Smooth muscle cell (in vitro differentiated cells): ENCODE data around the gene BBS12. TPM values are rescaled to one million over a fixed set of nuclear protein-coding genes. Genes with fewer than 3 reads are reported as not detected.

Experiments
- DNase-seq: peaks from one replicate; lab custom pipeline; 2025; ENCODE audit not compliant: unreplicated experiment; lab: John Stamatoyannopoulos, UW
- H2AFZ ChIP-seq: fragments of 200-600 bp; sonication (generic); 2 replicates; pipeline ENCODE4 v1.6.0; 2016; ENCODE audit warnings: antibody characterized with exemption, low read depth, mild to moderate bottlenecking
- H3F3A ChIP-seq: fragments of 200-600 bp; sonication (generic); 2 replicates; pipeline ENCODE4 v1.6.0; 2017; ENCODE audit warnings: antibody characterized with exemption, low read depth
- H3K27ac ChIP-seq: fragments of 200-600 bp; sonication (generic); 2 replicates; pipeline ENCODE4 v1.5.1; 2016; ENCODE audit warnings: low read depth, mild to moderate bottlenecking
- H3K27me3 ChIP-seq: fragments of 200-600 bp; sonication (generic); 2 replicates; pipeline ENCODE4 v1.6.1; 2016; ENCODE audit warnings: low read depth, mild to moderate bottlenecking
- H3K36me3 ChIP-seq: fragments of 200-600 bp; sonication (generic); 2 replicates; pipeline ENCODE4 v1.5.1; 2016; ENCODE audit warnings: low read depth
- H3K4me1 ChIP-seq: fragments of 200-600 bp; sonication (generic); 2 replicates; pipeline ENCODE4 v1.5.1; 2016; ENCODE audit warnings: low read depth
- H3K4me2 ChIP-seq: fragments of 200-600 bp; sonication (generic); 2 replicates; pipeline ENCODE4 v1.6.0; 2016; ENCODE audit warnings: mild to moderate bottlenecking
- H3K4me3 ChIP-seq: fragments of 200-600 bp; sonication (generic); 2 replicates; pipeline ENCODE4 v1.5.1; 2016; ENCODE audit warnings: mild to moderate bottlenecking
- H3K79me2 ChIP-seq: fragments of 200-600 bp; sonication (generic); 2 replicates; pipeline ENCODE4 v1.6.0; 2016; ENCODE audit warnings: low read depth, mild to moderate bottlenecking
- H3K9ac ChIP-seq: fragments of 200-600 bp; sonication (generic); 2 replicates; pipeline ENCODE4 v1.6.0; 2016; ENCODE audit warnings: low read depth
- H3K9me3 ChIP-seq: fragments of 200-600 bp; sonication (generic); replicated peaks from 2 replicates; pipeline ENCODE4 v1.5.1; 2016; ENCODE audit warnings: low read depth
- H4K20me1 ChIP-seq: fragments of 200-600 bp; sonication (generic); 2 replicates; pipeline ENCODE4 v1.6.0; 2016; ENCODE audit warnings: low read depth
- WGBS: methylation state at CpG from one replicate; pipeline ENCODE4 v1.1.7; 2016; ENCODE audit warnings: low lambda C conversion rate; 5-methylcytosine and 5-hydroxymethylcytosine counted together
- polyA plus RNA-seq: library from polyadenylated mRNA; unstranded; fragments of >200 nt; fragmentation: Nextera tagmentation; extraction: Ambion mirVana; gene quantifications from 2 replicates; pipeline ENCODE4 v1.2.1, GENCODE V29; 2016
- total RNA-seq: library from RNA; depleted of rRNA; stranded (reverse); fragments of >200 nt; gene quantifications from 2 replicates; pipeline ENCODE4 v1.2.3, GENCODE V29; 2014
- TF ChIP-seq, protein P1 (sequence below): fragments of 200-600 bp; sonication (generic); IDR thresholded peaks from 2 replicates; pipeline ENCODE4 v1.5.1; 2017; ENCODE audit warnings: borderline replicate concordance, mild to moderate bottlenecking, antibody characterized with exemption; ENCODE audit not compliant: insufficient read depth, poor library complexity, severe bottlenecking

Gene BBS12
- total RNA-seq (3.0 and 3.6 TPM in 2 replicates), polyA plus RNA-seq (2.7 and 3.7 TPM in 2 replicates)

DNA sequence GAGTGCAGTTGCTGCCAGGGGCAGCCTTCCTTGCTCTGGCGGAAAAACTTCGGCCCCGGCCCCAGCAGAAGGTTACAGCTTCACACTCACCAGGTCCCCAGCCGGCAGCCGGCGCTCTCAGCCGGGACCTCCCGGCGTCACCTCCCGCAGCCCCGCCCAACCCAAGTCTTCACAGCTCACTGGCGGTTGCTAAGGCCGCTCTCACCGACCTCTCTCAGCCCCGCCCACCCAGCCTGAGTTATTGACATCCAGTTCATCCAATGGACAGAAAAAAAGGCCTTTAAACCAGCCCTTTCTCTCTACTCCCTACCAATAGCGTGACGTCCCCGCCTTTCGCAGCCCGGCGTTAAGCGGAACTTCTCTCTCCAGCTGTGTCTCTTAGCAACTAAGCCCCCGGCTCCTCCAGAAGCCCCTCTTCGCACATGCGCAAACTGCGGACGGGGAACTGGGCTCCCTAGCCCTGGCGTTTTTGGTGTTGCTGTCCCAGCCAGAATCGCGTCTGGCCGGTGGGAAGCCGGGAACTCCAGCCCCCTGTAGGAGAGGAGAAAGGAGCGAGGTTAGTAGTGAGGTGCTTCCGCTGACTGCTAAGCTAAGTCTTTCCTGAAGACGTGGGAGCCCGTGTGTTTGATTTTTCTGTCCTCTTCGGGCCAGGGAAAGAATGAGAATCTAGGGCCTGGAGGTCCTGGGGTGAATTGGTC is at the start of gene BBS12:
BBS12 (plus strand) TSS at position 376 of the 698 bp plus-strand sequence. CDS start 9,189 bp downstream, outside the sequence.
- under 1% methylated on average over 30 of the region's 37 CpGs for WGBS
- Histone ChIP-seq H3K36me3 (no peaks in the 10 kb centered on the region), H3K27ac (peak within 1 kb of the TSS; percentile 92), H2AFZ (peak within 1 kb of the TSS; percentile 94), H3K9ac (peak within 1 kb of the TSS; percentile 88), H3K9me3 (no peaks in the 10 kb centered on the region), H3K4me1 (peaks cover 15% of the 10 kb centered on the region), H3F3A (no peaks in the 10 kb centered on the region), H3K27me3 (no peaks in the 10 kb centered on the region), H4K20me1 (no peaks in the 10 kb centered on the region), H3K4me3 (peak within 1 kb of the TSS; percentile 71), H3K79me2 (peaks cover 17% of the 10 kb centered on the region), H3K4me2 (peak within 1 kb of the TSS; percentile 91)
- DNase-seq, result peak; percentile 93
- TF ChIP-seq, protein P1, sequence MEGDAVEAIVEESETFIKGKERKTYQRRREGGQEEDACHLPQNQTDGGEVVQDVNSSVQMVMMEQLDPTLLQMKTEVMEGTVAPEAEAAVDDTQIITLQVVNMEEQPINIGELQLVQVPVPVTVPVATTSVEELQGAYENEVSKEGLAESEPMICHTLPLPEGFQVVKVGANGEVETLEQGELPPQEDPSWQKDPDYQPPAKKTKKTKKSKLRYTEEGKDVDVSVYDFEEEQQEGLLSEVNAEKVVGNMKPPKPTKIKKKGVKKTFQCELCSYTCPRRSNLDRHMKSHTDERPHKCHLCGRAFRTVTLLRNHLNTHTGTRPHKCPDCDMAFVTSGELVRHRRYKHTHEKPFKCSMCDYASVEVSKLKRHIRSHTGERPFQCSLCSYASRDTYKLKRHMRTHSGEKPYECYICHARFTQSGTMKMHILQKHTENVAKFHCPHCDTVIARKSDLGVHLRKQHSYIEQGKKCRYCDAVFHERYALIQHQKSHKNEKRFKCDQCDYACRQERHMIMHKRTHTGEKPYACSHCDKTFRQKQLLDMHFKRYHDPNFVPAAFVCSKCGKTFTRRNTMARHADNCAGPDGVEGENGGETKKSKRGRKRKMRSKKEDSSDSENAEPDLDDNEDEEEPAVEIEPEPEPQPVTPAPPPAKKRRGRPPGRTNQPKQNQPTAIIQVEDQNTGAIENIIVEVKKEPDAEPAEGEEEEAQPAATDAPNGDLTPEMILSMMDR, result peak; percentile 16

DNA sequence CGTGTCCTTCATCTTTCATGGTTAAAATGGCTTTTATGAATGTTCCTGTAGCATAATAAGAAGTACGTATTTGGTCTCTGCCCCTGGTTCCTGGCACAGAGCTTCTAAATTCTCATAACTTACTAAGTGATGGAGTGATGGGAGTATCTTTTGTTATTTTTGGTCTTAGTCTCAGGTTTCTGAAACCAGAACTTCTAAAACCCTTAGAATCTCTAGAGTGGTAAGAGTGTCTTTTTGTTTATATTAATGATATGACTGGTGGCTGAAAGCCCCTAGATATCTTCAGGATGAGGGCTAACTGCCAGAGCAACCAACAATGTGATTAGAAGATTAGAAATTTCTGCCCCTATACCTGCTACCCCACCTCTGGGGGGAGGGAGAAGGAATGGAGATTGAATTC is 45.8 kb upstream of the BBS12 start:
- H3K4me1 ChIP-seq, result no peaks in the 10 kb centered on the region
- H2AFZ ChIP-seq, result no peak overlapping the region
- TF ChIP-seq, protein P1, result no peak
- H3K36me3 ChIP-seq, result no peaks in the 10 kb centered on the region
- no peak overlapping the region for H3K27ac ChIP-seq
- no peaks in the 10 kb centered on the region for H3K27me3 ChIP-seq
- no peak overlapping the region for H3K4me2 ChIP-seq
- no peak overlapping the region for H3K9ac ChIP-seq
- H4K20me1 ChIP-seq, result no peaks in the 10 kb centered on the region
- H3K79me2 ChIP-seq, result no peaks in the 10 kb centered on the region
- DNase-seq, result no peak
- H3F3A ChIP-seq, result no peaks in the 10 kb centered on the region
- no peaks in the 10 kb centered on the region for H3K9me3 ChIP-seq
- no peak overlapping the region for H3K4me3 ChIP-seq
- 88% methylated on average over 2 of the region's 2 CpGs for WGBS

- 47% methylated on average over 2 of the region's 2 CpGs for WGBS
- H2AFZ ChIP-seq, result no peak overlapping the region
- no peak overlapping the region for H3K9ac ChIP-seq
Observed at GRCh38 chr4:122687531-122688061, 44.9 kb upstream of the BBS12 start.

More at GRCh38 chr4:122687531-122688061, 44.9 kb upstream of the BBS12 start:
- Histone ChIP-seq H3F3A (no peaks in the 10 kb centered on the region), H3K27me3 (no peaks in the 10 kb centered on the region), H3K79me2 (no peaks in the 10 kb centered on the region), H3K4me3 (no peak overlapping the region), H3K4me2 (no peak overlapping the region), H3K36me3 (no peaks in the 10 kb centered on the region), H3K9me3 (no peaks in the 10 kb centered on the region), H3K27ac (no peak overlapping the region), H3K4me1 (no peaks in the 10 kb centered on the region), H4K20me1 (no peaks in the 10 kb centered on the region)
- DNase-seq, result no peak
- TF ChIP-seq, protein P1, result no peak
